Stimulated activated CD4-positive, alpha-beta T cell treated with anti-CD3 and anti-CD28 coated beads, Interleukin-4, amount 100 ng/mL, for 4 hours (primary cell): ENCODE results near the gene IFITM2.
A peak's percentile ranks its signal among the peaks of the same experiment; 100 is the strongest.

Source experiments
- DNase-seq, 2 experiments: peaks; one replicate each; pipeline ENCODE4 v3.0.0-alpha.2; 2020

IFITM2 gene

DNA sequence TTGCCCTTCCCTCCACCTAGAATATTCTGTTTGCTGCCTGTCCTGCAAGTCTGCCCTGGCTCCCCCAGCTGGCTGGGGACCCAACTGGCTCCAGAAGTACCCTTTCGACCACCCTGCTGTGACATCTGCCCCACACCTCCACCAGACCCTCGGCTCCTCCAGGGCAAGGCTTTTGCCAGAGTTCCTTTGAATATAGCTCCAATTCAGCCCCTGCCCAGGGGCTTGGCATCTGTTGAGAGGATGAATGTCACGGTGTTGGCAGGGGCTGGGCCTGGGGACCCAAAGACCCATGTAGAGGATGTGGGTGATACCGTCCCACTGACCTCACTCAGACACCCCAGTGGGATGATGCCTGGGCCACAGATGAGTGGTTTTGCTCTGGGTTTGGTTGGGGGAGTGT lies 25.4 kb upstream of the IFITM2 start:
- DNase-seq, result no peak

DNA sequence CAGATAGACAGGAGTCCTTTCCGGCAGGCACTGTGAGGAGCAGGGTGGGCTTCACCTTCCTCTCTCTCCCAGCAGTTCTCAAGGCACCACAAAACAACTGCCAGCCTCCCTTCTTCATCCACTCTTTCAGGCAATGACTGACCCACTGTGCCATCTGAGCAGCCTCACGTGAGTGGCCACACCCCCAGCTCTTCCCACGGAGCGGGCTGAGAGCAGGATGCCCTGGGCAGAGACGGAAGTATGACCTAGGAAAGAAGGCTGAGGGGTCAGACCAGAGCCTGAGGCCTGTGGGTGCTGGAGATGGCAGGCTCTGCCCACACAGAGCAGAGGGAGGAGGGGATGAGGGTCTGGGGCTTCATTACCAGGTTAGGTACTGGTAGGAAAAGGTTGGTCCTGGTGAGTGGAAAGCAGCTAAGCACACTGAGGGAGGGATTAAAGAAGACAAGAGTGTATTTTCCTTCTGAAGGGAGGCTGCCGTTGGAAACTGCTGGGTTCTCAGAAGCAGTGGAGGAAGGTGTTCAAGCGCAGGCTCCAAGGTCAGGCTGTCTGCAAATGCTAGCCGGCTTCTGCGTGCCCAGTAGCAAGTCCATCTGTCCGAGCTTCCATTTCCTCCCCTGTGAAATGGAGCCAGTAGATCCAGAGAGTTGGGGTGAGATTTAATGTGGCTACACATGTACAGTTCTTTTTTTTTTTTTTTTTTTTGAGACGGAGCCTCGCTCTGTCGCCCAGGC lies 24.8 kb upstream of the IFITM2 start:
- DNase-seq, result no peak

DNA sequence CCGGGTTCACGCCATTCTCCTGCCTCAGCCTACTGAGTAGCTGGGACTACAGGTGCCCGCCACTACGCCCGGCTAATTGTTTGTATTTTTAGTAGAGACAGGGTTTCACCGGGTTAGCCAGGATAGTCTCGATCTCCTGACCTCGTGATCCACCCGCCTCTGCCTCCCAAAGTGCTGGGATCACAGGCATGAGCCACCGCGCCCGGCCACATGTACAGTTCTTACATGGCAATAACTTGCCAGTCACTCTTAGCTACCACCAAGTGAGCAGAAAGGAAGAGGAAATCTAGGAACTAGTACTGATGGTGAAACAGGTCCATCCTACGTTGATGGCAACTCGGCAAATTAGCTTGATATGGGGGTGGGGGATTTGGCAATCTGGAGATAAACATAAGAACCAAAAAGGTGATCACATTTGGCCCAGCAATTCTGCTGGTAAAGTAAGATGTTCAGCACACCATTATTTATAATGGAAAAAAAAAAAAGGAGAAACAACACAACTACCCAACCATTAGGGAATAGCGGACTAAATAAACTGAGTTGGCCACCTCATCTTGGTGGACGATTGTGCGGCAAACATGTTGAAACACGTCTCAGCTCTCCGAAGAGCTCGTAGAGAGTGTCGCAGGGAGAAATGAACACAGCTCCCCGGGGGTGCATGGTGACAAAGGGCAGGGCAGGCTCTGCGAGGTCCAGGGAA lies 24.1 kb upstream of the IFITM2 start:
- DNase-seq, result no peak

DNA sequence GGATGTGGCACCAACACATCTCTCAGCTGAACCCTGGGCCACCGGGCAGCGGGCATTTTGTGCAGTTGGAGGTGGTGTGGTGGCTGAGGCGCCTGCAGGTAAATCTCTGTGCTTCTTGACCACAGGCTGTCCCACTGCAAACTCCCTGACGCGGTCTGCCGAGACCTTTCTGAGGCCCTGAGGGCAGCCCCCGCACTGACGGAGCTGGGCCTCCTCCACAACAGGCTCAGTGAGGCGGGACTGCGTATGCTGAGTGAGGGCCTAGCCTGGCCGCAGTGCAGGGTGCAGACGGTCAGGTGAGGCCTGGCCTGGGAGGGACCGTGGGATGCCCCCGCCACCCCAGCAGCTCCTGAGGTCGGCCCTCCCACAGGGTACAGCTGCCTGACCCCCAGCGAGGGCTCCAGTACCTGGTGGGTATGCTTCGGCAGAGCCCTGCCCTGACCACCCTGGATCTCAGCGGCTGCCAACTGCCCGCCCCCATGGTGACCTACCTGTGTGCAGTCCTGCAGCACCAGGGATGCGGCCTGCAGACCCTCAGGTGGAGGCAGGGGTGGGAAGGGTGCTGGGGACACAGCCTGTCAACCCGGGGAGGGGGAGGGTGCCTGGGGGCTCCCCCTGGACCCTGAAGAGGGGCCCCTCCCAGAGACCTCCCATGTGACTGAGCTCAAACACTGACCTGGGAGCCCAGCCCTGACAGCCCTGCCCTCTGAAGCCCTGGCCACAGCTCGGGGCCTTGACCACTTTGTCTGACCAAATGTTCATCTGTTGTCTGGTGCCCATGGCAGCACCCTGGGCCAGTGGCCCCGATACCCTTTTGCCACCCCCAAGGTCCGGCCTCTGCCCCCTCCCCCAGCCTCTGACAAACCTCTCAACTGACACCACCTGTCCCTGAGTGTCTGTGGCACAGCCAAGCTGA lies 23.3 kb upstream of the IFITM2 start:
- peak in 1 of 2 experiments; percentile 0 for DNase-seq

DNA sequence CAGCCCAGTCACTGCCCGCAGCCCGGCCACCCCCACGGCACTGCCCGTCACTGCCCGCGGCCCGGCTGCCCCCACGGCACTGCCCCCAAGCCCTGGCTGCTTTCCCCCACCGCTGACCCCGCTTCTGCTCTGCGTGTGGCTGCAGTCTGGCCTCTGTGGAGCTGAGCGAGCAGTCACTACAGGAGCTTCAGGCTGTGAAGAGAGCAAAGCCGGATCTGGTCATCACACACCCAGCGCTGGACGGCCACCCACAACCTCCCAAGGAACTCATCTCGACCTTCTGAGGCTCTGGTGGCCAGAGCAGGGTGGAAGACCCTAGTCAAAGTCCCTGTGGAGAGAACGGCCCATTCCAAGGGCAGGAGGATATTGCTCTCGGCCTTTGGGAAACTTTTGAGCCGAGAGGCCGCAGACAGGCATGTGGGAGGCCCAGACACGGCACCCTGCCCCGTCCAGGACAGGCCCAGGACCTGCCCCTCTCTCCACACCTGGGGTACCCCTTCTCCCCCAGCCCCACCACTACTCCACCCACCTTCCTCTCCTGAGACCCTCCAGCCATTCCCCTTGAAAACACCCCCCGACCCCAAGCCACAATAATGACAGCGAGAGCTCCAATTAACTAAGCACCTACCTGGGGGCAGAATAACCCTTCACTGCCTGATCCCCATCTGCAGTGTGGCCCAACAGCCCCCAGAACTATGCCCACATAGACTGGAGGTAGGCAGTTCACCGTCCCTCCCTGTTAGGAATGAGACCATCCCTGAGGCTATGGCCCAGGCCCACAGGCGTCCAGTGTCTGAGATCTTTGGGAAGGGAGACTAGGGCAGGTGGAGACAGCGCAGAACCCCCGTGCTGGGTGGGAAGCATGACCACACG lies 22.4 kb upstream of the IFITM2 start:
- no peak for DNase-seq

DNA sequence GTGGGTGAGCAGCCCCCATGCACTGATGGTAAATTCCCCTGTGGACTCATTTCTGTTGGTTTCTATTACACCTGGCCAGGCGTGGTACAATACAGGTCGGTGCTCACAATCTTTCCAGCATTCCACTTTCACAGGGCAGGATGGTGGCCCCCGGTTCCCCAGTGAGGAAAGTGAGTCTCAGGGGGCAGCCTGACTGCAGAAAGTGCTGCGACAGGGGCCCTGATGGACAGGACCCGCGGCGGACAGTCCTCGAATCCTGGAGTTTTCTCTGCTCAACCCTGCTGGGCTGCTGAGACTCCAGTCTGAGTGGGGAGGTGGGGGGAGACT lies 21.8 kb upstream of the IFITM2 start:
- DNase-seq, result no peak

DNA sequence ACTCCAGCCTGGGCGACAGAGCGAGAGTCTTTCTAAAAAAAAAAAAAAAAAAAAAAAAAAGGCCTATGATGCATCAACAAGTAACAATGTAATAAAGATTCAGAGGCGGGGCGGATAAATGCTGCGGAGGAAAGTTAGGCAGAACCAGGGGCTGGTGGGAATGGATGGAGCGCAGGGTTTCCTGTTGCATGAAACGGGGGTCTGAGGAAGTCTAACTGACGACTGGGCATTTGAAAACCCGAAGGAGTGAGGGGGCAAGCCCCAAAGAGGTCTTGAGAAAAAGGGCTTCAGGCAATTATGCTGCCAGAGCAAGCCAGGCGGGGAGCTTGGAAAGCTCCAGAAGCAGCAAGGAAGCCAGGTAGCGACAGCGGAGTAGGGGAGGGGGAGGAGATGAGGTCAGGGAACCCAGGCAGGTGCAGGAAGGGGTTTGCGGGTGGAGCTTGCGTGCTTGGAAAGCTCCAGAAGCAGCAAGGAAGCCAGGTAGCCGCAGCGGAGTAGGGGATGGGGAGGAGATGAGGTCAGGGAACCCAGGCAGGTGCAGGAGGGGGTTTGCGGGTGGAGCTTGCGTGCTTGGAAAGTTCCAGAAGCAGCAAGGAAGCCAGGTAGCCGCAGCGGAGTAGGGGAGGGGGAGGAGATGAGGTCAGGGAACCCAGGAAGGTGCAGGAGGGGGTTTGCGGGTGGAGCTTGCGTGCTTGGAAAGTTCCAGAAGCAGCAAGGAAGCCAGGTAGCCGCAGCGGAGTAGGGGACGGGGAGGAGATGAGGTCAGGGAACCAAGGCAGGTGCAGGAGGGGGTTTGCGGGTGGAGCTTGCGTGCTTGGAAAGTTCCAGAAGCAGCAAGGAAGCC lies 20.4 kb upstream of the IFITM2 start:
- DNase-seq, result peak in 1 of 2 experiments; percentile 73

DNA sequence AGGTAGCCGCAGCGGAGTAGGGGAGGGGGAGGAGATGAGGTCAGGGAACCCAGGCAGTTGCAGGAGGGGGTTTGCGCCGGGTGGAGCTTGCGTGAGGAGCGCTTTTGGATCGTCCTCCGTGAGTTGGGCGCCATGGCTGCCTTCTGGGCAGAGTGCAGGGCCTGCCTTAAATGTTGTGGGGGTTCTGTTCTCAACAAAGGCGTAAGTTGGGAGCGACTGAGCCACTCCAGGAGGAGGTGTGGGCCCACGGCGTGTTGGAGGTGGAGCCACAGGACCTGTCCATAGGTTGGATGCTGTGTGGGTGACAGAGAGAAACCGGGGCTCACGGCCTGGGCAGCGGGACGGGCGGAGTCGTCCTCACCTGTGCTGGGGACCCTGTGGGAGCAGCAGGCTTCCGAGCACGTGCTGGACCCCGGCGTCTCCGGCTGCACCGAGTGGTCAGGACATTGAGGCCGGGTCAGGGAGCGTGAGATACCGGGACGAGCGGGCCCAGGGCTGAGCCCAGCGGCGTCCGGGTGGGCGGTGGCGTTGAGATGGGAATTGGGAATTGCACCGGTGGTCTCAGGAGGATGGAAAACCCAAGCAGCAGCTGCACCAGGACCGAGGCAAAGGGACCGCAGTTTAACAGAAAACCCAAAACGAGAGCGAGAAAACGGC lies 19.7 kb upstream of the IFITM2 start:
- no peak for DNase-seq

DNA sequence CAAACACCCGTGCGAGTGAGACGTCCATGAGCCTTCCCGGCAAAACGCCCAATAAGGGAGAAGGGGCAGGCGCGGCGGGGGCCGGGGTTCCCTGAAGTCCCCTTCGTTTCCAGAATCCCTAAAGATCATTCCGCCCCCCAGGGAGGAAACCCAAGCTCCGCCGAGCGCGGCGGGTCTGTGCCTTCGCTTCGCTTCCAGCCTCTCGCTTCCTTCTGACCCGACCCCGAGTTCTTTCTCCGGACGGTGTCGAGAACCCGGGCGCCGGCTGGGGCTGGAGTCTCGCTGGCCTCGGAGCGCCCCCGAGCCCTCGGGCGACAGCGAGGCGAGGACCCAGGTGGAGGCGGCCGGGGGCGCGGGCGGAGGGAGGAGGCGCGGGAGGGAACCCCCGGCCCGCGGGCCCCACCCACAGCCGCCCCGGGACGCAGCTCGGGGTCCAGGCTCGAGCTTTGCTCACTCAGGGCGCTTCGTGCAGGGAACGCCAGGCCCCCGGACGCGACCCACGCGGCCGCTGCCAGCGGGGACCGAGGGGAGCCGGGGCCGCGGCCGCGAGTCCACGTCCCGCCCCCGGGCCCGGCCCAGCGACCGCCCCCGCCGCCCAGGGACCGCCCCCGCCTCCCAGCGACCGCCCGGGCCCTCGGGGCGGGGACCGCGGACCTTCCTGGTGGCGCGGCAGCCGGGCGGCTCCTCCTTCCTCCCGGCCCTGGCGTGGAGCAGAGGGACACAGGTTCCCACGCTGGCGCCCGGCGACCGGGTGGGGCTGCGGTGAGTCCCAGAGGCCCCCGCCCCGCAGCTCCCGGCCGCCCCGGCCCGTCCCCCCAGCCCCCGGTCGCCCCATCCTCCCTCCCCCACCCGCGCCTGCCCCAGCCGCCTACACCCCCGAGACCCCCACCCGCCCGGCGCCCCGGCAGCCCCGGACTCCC lies 18.9 kb upstream of the IFITM2 start, which contains the start of gene PGGHG:
TSS of gene PGGHG (plus strand) at position 649 of the 920 bp plus-strand sequence. CDS start 691 bp downstream, outside the sequence.
- DNase-seq, result peak; percentile 45 to 57

DNA sequence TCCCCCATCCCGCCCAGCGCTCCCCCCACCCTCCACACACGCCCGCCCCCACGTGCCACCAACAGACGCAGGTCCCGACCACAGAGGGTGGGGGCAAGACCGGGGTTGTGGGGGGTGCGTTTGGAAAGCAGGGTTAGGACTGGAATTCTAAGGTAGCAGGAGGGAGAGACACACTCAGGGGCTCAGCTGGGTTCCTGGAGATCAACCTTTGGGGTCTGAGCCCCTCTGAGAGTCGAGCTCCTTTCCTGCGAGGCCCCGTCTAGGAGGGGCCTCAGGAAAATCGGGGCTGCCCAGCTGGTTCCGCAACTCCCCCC lies 18.3 kb upstream of the IFITM2 start:
- DNase-seq, result peak in 1 of 2 experiments; percentile 59

DNA sequence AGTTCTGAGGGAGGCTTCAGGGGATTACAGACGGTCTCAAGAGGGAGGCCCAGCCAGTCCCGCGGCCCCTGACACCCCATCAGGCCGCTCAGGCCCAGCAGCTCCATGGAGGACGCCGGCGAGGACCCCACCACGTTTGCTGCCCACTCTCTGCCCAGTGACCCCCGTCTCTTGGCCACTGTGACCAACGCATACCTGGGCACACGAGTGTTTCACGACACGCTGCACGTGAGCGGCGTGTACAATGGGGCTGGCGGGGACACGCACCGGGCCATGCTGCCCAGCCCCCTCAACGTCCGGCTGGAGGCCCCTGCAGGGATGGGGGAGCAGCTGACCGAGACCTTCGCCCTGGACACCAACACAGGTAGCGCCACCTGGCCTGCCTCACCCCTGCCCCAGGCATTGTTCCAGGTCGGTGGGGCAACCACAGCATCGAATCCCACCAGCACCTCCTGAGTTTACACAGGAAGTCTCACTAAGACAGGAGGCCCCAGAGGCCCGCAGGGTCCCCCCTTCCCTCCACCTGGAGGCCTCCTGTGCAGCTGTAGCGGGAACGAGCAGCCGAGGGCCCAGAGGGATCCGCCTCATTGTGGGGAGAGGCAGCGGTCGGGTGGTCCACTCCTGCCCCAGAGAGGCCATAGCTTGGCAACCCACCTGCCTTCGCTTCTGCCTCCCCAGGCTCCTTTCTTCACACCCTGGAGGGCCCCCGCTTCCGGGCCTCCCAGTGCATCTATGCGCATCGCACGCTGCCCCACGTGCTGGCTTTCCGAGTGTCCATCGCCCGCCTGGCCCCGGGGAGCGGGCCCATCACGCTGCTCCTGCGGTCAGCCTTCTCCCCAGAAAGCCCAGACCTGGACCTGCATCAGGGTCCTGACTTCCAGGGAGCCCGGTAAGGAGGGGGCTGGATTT lies 17.6 kb upstream of the IFITM2 start:
- DNase-seq, result peak in 1 of 2 experiments; percentile 19

DNA sequence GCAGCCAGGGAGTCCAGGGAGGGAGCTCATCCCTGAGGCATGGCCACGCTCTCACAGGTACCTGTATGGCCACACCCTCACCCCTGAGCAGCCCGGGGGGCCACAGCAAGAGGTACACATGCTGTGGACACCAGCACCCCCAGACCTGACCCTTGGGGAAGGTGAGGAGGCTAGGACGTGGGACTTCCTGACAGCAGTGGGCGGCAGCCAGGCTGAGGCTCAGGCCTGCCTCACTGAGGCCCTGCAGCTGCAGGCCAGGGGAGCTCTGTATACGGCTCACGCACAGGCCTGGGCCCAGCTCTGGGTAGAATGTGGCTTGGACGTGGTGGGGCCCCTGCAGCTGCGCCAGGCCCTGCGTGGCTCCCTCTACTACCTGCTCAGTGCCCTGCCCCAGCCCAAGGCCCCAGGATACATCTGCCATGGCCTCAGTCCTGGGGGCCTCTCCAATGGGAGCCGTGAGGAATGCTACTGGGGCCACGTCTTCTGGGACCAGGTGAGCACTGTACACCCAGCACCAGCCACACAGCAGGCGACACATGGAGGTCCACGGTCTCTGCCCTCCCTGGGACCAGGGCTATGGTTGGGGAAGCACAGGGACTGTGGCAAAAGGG lies 16.9 kb upstream of the IFITM2 start:
- no peak for DNase-seq

DNA sequence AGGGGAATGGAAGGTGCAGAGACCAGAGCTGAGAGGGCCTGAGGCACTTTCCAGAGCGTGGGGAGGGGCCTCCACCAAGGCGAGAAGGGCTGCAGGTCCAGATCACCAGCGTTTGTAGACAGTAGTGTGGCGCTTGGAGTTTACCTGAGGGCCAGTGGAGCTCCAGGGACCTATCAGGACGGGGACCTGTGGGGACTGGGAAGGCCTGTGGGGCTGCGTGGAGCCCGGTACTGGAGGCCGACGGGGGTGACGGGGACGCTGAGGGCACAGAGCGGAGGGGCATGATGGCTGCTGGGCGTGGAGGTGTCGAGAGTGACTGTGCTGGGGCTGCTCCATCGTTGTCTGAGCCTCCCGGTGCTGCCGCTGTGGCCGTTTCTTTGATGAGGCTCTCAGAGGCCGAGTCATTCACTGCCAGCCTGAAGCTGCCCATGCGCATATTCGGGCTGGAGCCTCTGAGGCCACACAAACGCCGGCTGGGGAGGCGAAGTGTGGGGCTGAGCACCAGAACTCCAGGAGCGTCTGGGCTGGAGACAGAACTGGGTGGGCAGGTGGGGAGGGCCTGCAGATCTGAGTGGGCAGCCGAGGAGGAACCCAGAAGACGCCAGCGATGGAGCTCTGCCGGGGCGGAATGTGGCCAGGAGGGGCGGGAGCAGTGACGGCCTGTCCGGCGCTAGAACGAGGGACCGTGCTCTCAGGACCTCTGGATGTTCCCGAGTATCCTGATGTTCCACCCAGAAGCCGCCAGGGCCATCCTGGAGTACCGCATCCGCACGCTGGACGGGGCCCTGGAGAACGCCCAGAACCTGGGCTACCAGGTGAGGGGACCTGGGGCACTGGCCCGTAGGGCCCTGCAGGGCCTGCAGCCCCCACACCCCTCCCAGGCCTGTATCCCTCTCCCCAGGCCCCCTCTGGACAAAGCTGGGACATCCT lies 16.1 kb upstream of the IFITM2 start:
- no peak for DNase-seq

DNA sequence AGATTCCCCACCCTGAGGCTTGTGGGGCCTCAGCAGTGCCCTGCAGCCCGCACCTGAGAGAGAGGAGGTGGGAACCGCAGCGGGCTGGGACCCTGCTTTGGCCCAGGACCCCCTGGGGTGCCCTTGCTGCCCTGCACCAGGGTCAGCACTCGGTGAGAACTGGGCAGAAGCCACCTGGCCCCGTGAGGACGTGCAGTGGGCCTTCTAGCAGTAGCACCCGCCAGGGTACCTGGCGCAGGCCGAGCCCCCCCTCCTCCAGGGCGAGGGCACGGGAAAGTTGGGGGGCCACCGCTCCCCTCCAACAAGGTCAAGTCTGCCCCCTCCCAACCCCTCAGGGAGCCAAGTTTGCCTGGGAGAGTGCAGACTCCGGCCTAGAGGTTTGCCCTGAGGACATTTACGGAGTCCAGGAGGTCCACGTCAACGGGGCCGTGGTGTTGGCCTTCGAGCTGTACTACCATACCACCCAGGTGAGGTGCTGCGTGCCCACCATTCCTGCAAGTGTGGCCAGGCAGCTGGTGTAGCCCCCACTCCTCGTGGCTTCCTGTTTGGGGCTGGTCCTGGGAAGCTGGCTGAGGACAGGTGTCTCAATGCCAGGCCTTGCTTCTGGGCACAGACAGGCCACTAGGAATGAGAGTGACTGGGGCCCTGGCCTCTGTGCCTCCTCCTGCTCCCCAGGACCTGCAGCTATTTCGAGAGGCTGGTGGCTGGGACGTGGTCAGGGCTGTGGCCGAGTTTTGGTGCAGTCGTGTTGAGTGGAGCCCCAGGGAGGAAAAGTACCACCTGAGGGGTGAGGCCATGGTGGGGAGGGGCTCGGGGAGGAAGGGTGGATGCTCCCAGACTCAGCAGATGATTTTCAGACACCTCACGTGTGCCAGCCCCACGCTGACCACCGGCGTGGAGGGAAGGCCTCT lies 15.2 kb upstream of the IFITM2 start:
- DNase-seq, result no peak

DNA sequence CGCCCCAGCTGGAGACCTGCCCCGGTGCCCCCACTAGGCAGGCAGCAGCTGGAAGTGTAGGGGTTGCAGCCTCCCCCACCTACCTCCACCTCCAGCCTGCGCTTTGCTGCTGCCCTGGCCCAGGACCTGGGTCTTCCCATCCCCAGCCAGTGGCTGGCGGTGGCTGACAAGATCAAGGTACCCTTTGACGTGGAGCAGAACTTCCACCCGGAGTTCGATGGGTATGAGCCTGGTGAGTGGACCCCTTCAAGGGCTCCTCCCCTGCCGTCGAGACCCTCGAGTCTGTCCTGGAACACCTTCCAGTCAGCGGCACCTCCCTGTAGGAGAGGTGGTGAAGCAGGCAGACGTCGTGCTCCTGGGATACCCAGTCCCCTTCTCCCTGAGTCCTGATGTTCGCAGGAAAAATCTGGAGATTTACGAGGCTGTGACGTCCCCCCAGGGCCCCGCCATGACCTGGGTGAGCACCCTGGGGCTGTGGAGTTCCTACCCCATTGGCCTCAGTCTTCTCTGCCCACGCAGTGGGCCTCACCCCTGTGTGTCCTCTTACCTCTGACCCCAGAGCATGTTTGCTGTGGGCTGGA lies 14.3 kb upstream of the IFITM2 start:
- DNase-seq, result no peak
